PFSK-1 (cell line): ENCODE measurements around the gene FOXN3.

ENCODE experiments used
- FOXP2 ChIP-seq: optimal IDR thresholded peaks from 2 replicates; pipeline ENCODE3; 2011; ENCODE audit warnings: borderline replicate concordance, control low read depth, inconsistent platforms; ENCODE audit not compliant: insufficient read depth; ENCODE audit errors: extremely low read length, extremely low read depth
- POLR2AphosphoS5 ChIP-seq: IDR thresholded peaks from 2 replicates; pipeline ENCODE4 v1.6.1; 2012; ENCODE audit warnings: low read depth, mild to moderate bottlenecking, control low read depth, low read length, moderate library complexity
- SIN3A ChIP-seq: IDR thresholded peaks from 2 replicates; pipeline ENCODE4 v1.6.1; 2012; ENCODE audit warnings: mild to moderate bottlenecking, low read length, moderate library complexity, borderline replicate concordance; ENCODE audit not compliant: insufficient read depth
- TAF1 ChIP-seq: IDR thresholded peaks from 2 replicates; pipeline ENCODE4 v1.6.1; 2012; ENCODE audit warnings: low read length, control low read depth, borderline replicate concordance; ENCODE audit not compliant: insufficient read depth
- TF ChIP-seq, protein P1 (sequence below), 2 experiments: IDR thresholded peaks; 2 replicates each; pipeline versions ENCODE4 v1.6.1 to v1.8.0; 2011 to 2012; ENCODE audit warnings: low read depth in 2 of 2, low read length in 2 of 2, control low read depth in 1 of 2, inconsistent platforms in 1 of 2, mild to moderate bottlenecking in 1 of 2, moderate library complexity in 1 of 2; ENCODE audit not compliant: insufficient read depth in 1 of 2

The FOXN3 gene

DNA sequence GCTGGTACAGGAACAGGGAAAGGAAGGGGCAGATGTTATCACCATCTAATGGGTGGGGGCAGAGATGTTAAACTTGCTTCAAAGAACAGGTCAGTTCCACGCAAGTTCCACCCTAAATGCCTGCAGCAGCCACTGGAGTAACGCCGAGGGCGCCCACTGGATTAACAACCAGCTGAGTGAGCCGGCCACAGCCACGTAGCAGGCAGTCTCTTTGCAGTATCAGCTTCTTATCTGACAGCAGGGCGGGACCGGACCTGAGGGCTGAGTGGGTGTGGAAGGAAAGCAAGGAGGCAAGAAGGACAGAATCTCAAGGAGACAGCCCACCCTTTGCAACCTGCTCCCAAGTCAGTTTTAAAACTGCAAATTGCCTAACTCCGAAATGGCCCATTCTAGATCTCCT is 38.4 kb upstream of the FOXN3 start:
- no peak for TF ChIP-seq TAF1
- TF ChIP-seq, protein P1, sequence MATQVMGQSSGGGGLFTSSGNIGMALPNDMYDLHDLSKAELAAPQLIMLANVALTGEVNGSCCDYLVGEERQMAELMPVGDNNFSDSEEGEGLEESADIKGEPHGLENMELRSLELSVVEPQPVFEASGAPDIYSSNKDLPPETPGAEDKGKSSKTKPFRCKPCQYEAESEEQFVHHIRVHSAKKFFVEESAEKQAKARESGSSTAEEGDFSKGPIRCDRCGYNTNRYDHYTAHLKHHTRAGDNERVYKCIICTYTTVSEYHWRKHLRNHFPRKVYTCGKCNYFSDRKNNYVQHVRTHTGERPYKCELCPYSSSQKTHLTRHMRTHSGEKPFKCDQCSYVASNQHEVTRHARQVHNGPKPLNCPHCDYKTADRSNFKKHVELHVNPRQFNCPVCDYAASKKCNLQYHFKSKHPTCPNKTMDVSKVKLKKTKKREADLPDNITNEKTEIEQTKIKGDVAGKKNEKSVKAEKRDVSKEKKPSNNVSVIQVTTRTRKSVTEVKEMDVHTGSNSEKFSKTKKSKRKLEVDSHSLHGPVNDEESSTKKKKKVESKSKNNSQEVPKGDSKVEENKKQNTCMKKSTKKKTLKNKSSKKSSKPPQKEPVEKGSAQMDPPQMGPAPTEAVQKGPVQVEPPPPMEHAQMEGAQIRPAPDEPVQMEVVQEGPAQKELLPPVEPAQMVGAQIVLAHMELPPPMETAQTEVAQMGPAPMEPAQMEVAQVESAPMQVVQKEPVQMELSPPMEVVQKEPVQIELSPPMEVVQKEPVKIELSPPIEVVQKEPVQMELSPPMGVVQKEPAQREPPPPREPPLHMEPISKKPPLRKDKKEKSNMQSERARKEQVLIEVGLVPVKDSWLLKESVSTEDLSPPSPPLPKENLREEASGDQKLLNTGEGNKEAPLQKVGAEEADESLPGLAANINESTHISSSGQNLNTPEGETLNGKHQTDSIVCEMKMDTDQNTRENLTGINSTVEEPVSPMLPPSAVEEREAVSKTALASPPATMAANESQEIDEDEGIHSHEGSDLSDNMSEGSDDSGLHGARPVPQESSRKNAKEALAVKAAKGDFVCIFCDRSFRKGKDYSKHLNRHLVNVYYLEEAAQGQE (IDR thresholded peaks at IDR 0.05; ENCODE audit: insufficient read depth in 1 of 2, low read depth in 2 of 2, low read length in 2 of 2), result no peak
- TF ChIP-seq POLR2AphosphoS5, result no peak
- no peak for TF ChIP-seq SIN3A
- TF ChIP-seq FOXP2, result no peak

DNA sequence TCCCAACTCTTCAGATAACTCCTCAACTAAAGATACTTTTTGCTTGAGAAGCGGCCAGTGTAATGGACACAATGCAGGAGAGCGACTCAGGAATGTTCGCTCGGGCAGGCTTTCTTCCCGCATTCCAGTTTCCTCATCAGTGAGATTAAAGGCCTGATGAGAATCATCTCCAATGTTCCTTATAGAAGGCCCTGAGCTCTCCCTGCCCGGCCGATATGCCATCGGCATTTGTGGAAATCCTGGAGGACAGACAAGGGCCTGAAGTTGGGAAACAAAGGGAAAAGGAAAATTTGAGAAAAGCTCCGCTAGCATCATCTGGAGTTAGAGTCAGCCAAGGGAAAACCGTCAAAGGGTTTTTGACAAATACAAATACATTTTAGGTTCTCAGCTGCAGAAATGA is 38.0 kb upstream of the FOXN3 start:
- TF ChIP-seq, protein P1 (IDR thresholded peaks at IDR 0.05; ENCODE audit: insufficient read depth in 1 of 2, low read depth in 2 of 2, low read length in 2 of 2), result no peak
- TF ChIP-seq FOXP2, result no peak
- TF ChIP-seq TAF1, result no peak
- no peak for TF ChIP-seq SIN3A
- no peak for TF ChIP-seq POLR2AphosphoS5

DNA sequence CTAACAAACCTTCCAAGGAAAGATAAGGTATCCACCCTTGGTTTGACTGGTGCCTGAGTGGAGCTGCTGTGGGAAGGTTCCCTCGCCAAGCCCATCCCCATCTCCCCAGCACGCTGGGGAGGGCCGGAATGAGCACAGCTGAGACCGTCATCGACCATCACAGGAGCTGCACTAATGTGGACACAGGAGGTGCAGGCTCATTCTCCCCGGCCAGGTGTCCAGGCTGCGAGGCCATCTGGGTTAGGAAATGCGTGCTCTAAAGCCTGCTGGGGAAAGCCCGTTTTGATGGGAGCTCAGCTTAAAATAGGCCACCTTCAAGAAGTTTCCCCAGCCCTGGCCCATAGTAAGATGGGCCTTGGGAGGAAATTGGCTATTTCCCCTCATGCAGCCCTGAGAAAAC is 35.2 kb upstream of the FOXN3 start:
- TF ChIP-seq SIN3A (no peak), POLR2AphosphoS5 (no peak)

DNA sequence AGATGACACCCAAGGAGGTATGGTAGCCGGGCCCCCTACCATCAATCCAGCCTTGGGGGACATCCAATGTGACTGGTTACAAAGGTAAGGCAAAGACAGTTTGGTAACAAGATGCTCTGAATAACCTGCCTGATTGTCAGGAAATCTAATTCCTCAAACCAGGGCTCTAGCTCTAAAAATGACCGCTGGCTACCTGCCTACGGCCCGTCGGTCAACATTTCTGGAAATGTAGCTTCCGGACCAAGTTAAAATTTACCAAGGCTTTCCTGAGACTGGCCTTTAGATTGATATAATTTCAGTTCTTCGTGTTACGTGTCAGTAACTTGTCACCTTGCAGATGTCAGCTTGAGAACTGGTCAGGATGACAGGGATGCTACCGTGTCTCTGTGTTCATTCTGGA is 34.2 kb upstream of the FOXN3 start:
- TF ChIP-seq FOXP2, result no peak
- TF ChIP-seq, protein P1 (IDR thresholded peaks at IDR 0.05; ENCODE audit: insufficient read depth in 1 of 2, low read depth in 2 of 2, low read length in 2 of 2), result no peak
- no peak for TF ChIP-seq POLR2AphosphoS5

DNA sequence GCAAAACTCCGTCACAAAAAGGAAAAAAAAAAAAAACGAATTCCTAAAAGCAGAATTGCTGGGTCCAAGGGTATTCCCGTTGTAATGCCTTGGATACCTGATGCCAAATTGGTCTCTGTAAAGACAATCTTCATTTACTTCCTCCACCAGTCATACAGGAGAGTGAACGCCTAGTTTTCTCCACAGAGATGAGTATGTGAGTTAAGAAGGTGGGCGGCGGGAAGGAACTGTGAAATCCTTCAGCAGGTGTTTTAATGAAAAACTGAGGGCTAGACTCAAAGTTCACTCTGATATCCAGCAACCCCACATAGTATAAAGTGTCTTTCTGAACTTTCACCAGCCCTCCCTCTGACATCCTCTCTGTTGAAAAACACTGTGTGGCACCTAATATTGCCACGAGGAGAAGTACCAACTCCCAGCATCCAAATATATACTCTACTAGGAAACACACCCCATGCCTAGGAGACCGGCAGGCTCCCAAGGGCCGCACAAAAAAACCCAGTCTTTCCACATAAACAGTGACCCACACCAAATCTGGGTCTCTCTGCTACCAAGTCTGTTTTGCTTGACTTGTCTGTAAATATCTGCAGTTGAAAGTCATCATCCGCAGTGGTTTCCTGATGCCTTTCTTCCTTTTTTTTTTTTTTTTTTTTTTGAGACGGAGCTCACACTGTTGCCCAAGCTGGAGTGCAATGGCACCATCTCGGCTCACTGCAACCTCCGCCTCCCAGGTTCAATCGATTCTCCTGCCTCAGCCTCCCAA is 30.3 kb upstream of the FOXN3 start:
- TF ChIP-seq SIN3A (no peak), FOXP2 (no peak), TAF1 (no peak), POLR2AphosphoS5 (no peak)
- TF ChIP-seq, protein P1 (IDR thresholded peaks at IDR 0.05; ENCODE audit: insufficient read depth in 1 of 2, low read depth in 2 of 2, low read length in 2 of 2), result no peak
